AG09309 (cell line): ENCODE measurements around the gene DDOST.

Source experiments
- DNase-seq: peaks from one replicate; pipeline ENCODE4 v3.0.0-alpha.2; 2010; ENCODE audit warnings: low read depth
- H3K4me3 ChIP-seq: 2 replicates; pipeline ENCODE4 v1.5.1; 2011; ENCODE audit warnings: mild to moderate bottlenecking, low read depth, low read length, moderate library complexity; ENCODE audit not compliant: control insufficient read depth
- TF ChIP-seq, protein P1 (sequence below): IDR thresholded peaks from 2 replicates; pipeline ENCODE4 v1.5.1; 2011; ENCODE audit warnings: mild to moderate bottlenecking, low read depth, low read length, inconsistent platforms; ENCODE audit not compliant: insufficient read depth, control insufficient read depth; ENCODE audit errors: missing control alignments

Gene DDOST

GRCh38 chr1:20658166-20658915, 2.8 kb downstream of the DDOST start:
- DNase-seq, result no peak
- TF ChIP-seq, protein P1, sequence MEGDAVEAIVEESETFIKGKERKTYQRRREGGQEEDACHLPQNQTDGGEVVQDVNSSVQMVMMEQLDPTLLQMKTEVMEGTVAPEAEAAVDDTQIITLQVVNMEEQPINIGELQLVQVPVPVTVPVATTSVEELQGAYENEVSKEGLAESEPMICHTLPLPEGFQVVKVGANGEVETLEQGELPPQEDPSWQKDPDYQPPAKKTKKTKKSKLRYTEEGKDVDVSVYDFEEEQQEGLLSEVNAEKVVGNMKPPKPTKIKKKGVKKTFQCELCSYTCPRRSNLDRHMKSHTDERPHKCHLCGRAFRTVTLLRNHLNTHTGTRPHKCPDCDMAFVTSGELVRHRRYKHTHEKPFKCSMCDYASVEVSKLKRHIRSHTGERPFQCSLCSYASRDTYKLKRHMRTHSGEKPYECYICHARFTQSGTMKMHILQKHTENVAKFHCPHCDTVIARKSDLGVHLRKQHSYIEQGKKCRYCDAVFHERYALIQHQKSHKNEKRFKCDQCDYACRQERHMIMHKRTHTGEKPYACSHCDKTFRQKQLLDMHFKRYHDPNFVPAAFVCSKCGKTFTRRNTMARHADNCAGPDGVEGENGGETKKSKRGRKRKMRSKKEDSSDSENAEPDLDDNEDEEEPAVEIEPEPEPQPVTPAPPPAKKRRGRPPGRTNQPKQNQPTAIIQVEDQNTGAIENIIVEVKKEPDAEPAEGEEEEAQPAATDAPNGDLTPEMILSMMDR, result no peak
- no peak overlapping the region for H3K4me3 ChIP-seq

- DNase-seq, result no peak
- TF ChIP-seq, protein P1, result no peak
- no peak overlapping the region for H3K4me3 ChIP-seq
These were observed 4.1 kb downstream of the DDOST start for GRCh38 chr1:20657024-20657423.

DNA sequence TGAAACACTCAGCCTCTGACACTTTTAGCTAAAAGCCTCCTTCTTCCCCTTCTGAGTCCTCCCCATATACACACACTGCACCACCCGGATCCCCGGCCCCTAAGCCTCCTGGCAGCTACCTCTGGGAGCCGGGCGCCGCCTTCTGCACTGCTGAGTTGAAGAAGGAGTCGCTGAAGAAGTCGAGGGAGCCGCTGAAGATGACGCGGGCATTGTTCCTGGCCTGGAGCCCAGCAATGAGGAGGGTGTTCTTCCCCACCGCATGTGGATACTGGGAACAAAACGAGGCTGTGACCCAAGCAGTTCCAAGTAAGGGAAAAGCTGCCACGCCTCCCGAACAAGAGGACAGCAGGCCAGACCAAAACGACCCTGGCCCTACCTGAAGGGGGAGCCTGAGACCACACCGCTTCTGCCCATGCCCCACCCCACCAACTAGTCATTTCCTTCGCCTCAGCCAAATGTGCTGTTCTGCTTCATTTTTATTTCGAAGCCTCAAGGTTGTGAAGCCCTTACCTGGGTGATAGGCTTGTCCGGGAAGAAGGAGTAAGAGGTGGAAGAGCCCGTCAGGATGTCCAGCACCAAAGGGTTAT, 7.0 kb downstream of the DDOST start:
- DNase-seq, result no peak
- H3K4me3 ChIP-seq, result no peak overlapping the region
- TF ChIP-seq, protein P1, result no peak

DNA sequence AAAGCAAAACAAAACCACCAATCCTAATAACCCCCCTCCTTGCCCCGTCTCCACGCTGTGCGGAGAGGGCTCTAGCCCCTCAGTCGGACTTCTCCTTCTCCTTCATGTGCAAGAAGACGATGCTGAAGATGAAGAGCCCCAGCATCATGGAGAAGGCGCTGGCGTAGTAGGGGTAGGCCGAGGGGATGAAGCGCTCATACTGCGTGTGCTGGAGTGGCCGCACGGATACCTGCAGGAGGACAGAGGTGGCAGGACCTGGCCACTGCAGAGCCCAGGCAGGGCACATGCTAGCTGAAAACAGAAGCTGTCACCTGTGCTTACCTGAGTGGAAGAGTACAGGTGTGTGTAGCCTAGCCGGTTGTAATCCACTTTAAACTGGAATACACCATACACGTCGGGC, 8.9 kb downstream of the DDOST start:
- TF ChIP-seq, protein P1, result no peak
- no peak overlapping the region for H3K4me3 ChIP-seq
- DNase-seq, result no peak

DNA sequence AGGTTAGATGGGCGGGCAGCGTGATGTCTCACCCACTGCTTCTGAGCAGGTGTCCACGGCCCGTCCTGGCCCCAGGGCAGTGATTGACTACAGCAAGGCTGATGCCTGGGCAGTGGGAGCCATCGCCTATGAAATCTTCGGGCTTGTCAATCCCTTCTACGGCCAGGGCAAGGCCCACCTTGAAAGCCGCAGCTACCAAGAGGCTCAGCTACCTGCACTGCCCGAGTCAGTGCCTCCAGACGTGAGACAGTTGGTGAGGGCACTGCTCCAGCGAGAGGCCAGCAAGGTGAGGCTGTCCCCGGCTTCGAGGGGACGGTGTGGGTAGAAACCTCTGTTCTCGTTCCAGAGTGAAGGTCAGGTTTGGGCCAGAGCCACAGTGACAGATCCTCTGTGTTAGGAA, 12.2 kb downstream of the DDOST start:
- no peak overlapping the region for H3K4me3 ChIP-seq
- TF ChIP-seq, protein P1, result no peak
- DNase-seq, result no peak

DNA sequence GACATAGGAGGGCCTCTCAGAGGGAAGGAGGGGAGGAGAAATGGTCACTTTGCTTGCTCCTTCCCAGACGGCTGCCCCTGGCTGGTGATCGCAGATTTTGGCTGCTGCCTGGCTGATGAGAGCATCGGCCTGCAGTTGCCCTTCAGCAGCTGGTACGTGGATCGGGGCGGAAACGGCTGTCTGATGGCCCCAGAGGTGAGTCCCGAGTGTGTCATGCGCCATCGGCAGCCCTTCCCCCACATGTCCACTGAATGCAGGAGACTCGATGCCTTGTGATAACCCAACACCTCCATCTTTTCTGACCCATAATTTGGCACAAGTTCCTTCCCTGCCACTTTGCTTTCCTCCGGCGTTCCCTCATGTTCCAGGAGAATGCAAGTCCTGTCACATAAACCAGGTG, 12.7 kb downstream of the DDOST start:
- no peak overlapping the region for H3K4me3 ChIP-seq
- TF ChIP-seq, protein P1, result no peak
- DNase-seq, result no peak
